NCI-H1048 (cell line): Measurements from ENCODE around the gene PLEKHO2.

ENCODE experiments used
- DNase-seq: peaks from one replicate; lab custom pipeline; 2025; lab: John Stamatoyannopoulos, UW

Gene PLEKHO2

DNA sequence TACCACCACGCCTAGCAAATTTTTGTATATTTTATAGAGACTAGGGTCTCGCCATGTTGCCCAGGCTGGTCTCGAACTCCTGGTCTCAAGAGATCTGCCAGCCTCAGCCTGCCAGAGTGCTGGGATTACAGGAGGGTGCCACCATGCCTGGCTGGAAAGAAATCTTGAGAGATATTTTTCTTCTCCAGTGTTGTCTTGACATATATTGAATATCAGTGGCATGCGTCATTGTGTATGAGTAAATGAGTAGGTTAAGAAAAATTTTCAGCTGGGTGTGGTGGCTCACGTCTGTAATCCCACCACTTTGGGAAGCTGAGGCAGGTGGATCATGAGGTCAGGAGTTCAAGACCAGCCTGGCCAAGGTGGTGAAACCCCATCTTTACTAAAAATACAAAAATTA lies 12.7 kb upstream of the PLEKHO2 start:
- no peak for DNase-seq

DNA sequence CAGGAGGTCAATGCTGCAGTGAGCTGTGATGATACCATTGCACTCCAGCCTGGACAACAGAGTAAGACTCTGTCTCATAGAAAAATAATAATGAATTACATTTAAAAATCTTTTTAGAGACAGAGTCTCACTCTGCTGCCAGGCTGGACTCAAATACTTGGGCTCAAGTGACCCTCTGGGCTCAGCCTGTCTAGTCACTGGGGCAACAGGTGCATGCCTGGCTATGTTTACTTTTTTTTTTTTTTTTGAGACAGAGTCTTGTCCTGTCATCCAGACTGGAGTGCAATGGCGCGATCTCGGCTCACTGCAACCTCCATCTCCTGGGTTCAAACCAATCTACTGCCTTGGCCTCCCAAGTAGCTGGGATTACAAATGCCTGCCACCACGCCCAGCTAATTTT lies 8.0 kb upstream of the PLEKHO2 start:
- DNase-seq, result no peak

DNA sequence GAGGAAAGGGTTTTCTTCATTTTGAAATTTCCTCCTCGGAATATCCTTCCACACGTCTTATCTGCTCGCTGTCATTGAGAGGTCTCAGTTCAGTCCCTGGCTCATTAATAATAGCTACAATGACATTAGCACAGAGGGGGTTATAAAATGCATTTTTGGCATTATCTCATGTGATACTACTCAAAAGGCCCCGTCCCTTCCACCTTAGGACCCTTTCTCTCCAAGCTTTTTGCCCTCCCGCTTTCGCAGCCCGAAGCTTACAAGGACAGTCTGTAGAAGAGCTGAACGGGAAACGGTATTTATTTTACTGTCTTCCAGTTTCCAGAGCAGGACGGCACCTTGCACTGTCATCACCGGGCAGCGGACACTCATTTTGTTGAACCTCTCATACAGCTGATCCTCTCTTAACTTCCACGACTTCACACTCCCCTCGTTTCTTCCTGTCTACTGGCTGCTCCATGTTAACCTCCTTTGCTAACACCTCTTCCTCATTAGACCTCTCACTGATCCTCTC lies 5.6 kb upstream of the PLEKHO2 start:
- no peak for DNase-seq

DNA sequence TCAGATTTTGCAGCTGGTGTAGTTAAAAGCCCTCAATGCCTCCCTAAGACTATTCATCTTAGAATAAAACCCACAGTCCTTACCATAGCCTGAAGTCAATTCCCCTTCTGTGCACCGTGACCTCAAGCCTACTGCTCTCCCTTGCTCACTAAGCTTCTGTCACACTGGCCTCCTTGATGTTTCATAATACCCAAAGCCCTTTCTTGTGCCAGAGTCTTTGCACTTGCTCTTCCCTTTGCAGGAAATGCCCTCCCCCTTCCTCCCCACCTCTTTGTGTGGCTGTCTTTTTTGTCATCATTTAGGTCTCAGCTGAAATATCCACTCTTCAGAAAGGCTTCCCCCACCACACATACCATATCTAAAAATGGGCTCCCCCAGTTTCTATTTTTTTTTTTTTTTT lies 4.2 kb upstream of the PLEKHO2 start:
- DNase-seq, result no peak

DNA sequence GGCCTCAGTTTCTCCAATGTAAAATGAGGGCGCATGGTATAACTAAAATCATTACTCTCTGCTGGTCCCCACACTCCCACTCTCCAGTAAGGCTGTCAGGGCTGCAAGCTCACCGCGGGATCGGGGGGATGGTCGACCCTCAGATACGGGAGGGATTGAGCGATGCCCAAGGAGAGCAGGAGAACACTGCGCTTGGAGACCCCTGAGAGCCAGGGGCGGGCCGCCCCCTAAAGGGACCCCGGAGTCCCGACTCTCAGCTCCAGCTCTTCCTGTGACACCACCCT lies 713 bp upstream of the PLEKHO2 start:
- DNase-seq, result no peak

DNA sequence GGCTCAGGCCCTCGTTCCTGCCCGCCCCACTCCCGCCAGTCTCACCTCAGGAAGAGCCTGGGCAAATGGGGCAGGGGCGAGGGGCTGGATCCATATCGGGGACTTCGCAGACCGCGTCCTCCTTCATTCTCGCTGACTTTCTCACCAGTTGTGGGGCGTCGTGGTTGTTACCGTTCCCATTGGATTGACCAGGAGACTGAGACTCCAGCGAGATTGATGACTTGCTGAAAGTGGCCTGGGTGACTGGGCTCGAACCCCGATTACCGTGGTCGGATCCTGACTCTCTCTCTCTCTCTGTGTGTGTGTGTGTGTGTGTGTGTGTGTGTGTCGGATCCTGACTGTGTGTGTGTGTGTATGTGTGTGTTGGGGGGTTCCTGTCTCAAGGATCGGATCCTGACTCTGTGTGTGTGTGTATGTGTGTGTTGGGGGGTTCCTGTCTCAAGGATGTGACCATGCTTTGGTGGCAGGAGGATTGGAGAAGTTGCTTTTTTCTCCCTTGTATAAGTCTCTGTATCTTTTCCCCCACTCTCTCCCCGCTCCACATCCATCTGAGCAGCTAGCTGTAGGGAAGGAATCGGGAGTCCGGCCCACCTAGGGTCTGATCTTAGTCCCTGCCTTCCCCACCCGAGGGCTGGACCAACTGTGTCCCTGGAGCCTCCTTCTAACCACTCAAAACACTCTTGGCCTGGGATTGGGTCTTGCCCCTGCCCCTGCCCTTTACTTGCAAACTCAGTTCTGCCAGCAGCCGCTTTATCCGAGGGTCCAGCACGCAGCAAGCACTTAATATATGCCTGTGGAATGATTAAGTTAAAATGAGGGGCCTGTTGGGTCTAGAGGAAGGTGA lies 603 bp downstream of the PLEKHO2 start:
- no peak for DNase-seq

DNA sequence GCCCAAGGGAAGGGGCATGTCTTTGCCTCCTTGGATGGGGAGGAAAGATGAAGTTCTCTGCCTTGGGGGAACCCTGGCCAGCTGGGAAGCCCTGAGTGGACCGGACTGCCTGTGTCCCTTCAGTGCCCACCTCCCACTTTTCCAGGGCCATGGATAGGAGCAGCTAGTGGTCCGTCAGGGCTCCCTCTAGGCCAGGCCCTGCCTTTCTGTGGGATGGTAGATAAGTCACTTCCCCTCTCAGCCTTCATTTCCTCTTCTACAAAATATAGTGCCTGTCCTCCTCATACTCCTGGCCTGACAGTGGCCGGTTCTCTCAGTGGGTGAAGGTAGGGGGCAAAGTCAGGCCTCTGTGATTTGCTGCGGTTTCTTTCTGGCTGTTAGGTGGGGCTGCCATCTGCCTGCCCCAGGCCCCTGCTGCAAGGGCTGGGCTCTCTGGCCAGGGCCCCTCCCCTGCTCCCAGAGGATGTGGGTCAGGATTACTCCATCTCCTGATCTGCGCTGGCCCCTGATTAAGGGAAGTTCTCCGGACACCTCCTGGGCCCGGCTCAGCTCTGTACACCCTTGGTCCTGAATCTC lies 1.4 kb downstream of the PLEKHO2 start:
- no peak for DNase-seq

DNA sequence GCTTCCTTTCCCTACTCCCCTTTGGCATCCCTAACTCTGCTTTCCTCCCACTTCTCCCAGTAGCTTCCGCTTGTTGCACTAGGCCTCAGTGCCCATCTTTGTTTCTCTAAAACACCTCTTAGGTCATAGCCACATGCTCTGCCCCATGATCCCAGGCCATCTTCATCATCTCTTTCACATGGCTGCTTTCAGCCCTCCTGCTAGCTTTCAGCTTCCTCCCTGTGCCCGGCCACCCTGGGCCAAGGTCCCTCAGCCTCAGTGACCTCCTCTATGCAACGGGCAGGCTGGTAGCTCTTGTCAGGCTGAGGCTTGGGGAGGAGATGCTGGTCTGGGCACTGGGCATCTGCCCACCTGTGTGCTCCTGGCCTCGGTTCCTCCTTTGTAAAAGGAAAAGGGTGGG lies 2.3 kb downstream of the PLEKHO2 start:
- no peak for DNase-seq

DNA sequence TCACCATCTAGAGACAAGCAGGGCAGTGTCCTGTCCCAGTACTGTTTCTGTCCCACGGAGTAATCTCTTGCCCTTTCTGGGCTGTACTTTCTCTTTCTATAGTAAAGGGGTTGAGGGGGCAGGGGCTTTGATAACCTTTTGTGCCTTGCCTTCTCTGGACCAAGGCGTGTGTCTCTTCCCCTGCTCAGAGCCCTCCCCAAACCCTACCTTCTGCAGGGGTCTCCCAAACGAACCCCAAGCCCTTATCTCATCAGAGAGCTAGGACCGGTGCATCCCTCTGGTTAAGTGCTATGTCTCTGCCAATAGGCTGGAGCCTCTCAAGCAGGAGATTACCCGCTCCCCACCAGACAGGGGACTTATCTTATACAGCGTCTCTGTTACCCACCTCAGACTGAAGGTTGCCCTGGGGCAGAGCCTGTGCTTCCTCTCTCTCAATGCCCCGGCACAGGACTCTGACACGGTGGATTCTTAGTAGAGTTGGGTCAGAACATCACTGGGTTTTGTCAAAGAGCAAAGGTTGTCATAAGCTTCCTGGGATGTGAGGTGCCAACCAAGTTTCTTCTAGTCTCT lies 2.9 kb downstream of the PLEKHO2 start:
- no peak for DNase-seq

DNA sequence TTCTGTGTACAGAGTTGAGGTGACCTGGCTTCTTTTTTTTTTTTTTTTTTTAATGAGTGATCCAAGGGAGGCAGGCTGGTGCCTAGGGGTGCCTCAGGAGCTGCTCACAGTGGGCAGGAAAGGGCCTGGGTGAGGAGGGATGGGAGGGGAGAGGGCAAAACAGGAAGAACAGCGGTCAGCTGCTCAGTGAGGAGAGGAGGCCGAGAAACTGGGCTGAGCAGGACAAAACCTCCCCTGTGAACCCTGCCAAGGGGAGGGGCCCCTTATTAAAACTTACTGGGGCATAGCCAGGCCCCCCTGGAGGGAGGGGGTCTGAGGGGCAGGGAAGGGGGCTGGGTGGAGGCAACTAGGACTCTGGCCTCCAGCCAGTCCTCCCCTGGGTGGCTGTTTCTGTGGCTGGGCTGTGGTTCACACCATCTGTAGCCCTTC lies 3.5 kb downstream of the PLEKHO2 start:
- no peak for DNase-seq

DNA sequence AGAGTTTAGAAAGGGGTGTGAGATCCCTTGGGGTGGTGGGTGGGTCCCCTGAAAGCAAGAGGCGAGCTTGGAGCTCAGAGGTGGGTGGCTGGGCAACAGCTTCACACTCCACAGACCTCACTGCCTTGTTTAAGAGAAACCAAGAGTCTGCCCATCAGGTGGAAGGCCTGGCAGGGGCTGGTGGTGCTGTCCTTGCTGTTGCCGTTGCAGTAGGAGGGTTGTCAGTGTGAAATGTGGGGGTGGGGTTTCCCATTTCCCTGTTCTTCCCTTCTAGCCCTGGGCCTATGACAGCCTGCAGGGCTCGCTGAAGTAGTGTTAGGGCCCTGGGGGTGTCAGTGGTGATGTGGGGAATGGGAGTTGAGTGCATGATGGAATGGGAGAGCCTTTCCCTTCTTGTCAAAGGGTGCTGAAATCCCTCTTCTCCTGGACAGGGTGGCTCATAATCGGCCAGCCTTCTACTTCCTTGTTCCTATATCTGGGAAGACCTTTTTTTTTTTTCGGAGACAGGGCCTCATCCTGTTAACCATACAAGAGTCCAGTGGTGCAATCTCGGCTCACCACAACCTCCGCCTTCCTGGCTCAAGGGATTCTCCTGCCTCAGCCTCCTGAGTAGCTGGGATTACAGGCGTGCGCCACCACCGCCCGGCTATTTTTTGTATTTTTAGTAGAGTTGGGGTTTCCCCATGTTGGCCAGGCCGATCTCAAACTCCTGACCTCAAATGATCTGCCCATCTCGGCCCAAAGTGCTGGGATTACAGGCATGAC lies 4.3 kb downstream of the PLEKHO2 start:
- no peak for DNase-seq

DNA sequence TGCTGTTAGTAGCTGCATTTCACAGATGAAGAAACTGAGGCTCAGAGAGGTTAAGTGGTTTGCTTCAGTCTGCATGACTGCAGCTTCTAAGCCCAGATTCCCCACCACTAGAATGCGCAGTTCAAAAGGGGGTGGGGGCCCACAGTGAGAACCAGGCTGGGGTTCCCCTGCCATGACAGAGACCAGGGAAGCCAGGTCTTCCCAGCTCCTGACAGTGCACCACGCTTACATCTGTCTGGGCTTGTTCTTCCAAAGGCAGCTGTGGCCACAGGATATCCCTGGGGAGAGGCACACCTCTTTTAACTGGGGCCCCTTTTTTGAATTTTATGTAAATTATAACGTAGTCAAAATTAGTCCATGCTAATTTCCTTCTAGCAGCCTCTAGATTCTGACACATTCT lies 5.3 kb downstream of the PLEKHO2 start:
- DNase-seq, result no peak

DNA sequence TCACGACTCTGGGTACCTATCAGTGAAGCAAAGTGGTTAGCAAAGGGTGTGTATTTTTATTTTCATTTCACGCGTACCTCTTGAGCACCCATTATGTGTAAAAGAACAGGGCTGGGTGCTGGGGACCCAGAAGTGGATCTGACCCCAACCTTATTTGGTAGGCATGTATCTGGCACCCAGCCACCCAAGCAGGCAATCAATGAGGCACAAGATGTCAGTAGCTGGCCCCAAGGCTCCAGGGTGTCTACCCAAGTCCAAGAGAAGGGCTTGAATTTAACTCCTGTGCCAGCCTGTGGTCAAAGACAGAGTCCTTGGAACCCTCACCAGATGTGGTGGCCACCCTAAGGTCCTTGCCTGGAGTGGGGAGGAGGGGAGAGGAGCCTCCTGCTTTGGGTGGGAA lies 5.7 kb downstream of the PLEKHO2 start:
- DNase-seq, result no peak

DNA sequence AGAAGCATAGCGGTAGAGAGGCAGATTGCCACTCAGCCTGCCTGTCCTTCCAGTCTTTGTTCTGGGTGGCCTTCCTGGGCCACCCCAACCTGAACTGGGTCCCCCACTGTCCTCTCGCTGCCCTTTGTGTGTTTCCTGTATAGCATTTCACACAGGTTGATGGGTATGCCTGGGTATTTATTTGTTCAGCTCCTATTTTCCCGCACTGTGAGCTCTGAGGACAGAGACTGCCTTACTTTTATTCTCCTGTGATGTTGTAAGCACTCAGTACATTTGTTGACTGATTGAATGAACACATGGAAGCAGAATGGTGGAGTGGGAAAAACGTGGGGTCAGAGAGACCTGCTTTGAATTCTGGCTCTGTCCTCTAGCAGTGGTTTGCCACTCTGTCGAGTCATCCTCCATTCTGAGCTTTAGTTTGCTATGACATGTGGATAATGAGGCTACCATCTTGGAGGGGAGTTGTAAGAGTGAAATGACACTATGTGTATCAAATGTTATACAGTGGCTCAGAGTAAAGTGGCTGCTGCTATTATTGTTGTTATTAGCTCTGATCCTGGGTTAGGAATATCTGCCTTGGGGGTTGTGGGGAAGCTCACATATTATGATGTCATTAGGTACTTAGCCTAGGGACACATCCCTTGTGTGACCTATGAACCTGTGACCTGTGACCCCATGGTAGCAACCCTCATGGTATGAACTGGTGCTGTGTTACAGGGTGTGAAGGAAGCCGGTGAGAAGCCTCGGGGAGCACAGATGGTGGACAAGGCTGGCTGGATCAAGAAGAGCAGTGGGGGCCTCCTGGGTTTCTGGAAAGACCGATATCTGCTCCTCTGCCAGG lies 6.4 kb downstream of the PLEKHO2 start:
- DNase-seq, result no peak

DNA sequence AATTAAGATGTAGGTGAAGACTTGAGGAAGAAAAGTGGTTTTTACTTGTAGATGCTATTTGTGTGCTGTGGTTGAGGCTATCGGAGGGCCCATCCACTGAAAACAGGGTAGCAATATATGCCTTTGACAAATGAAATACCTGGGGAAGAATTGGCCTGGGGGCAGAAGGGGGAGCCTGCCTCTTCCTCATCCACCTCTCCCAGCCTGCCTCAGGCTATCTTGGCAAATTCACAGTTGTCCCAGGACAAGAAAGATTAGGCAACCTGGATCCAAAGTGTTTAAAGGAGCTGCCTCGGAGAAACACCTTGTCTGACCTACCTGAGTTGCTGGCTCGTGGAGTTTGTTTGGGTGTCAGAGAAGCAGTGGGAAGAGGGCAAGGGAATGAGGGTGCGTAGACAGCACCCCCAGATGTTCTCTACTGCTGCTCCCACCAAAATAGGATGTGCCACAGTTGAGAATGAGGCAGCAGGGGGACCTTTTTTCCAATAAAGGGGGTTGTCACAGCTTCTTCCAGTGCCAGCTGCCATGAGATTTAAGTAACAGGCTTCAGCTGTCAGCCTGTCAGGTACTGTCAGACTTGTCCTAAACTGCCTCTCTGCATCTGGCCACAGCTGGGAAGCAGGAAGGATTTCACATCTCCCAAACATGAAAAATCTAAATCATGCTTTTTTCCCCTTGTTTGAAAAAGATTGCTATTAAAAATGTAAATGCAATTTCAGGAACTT lies 9.2 kb downstream of the PLEKHO2 start:
- no peak for DNase-seq

DNA sequence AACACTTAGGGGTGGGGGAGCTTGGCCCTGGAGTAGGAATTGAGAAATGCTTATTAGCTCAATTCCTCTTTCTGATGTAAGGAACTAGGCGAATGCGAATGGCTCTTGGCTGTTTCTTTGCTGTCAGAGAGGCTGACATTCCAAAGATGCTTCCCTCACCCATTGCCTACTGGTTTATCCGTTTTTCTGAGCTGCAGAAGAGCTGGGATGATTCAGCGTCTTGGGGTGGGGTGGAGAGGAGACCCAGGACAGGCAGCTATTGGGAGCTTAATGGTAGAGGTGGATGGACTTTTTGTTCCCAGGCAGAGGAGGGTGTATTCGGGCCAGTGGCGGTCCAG lies 9.8 kb downstream of the PLEKHO2 start:
- no peak for DNase-seq

DNA sequence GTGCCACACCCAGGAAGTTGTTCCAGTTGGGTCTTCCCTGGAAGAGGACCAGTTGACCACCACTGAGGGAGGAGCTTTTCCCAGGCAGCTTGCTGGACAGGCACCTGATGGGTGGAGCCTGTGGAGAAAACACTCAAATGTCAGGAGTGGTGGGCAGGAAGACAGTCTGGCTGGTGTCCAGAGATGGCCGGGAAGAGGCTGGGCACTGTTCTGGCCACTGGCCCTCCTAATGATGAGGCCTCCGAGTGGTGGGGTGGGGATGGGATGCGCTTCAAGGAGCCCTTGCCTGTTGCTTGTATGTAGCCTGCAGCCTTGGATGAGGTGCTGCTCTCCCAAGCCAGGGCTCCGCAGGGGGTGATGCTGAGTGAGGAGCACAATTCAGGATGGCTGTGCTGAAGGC lies 12.3 kb downstream of the PLEKHO2 start:
- DNase-seq, result no peak

DNA sequence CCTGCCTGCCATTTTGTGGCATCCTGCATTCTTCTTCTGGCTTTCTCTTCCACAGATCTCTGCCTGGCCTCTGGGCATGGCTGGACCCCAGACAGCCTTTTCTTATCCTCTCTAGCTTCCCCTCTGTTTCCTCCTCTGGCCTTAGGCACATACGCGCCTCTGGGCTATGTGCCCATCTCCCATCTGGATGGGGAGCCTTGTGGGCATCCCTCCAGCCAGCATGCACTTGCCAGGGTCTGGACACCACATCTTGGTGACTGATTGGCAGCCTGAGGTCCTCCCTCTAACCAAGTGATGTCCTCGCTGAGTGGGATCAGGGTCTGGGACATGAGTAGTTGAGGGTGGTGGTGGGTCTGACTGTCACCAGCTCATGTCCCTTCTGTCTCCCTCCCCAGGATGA lies 12.8 kb downstream of the PLEKHO2 start:
- no peak for DNase-seq

DNA sequence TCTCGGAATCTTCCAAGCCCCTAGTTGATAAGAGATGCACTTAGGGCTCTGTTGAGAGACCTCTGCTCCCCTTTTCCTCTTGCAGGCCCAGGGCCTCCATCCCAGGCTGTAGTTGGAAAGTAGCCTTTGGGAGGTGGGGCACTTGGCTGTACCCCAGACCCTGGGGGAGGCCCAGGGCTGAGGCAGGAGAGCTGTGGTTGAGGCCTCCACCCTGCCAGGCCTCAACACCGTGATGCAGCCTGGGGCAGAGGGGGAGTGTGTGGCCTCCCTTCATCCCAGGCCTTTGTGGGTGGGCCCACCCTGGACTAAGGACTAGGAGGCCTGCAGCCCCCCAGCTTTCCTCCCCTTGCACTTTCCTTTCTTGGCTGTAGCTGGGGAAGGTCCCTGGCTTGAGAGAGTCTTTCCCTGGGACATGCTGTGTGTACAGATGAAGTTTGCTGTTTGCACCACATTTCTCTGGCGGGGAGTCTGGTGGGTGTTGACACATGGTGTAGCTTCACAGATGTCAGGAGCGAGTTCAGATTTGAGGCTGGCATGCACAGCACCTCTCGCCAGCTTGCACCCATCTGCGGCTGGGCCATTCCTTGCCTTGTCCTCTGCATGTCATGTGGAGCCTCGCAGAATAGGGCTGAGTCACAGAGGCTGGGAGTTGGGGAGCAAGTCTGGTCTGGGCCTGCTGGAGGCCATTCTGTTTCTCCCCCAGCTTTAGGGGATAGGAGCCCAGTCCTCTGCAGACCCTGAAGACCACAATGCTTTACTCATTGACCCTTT lies 13.7 kb downstream of the PLEKHO2 start:
- DNase-seq, result no peak

DNA sequence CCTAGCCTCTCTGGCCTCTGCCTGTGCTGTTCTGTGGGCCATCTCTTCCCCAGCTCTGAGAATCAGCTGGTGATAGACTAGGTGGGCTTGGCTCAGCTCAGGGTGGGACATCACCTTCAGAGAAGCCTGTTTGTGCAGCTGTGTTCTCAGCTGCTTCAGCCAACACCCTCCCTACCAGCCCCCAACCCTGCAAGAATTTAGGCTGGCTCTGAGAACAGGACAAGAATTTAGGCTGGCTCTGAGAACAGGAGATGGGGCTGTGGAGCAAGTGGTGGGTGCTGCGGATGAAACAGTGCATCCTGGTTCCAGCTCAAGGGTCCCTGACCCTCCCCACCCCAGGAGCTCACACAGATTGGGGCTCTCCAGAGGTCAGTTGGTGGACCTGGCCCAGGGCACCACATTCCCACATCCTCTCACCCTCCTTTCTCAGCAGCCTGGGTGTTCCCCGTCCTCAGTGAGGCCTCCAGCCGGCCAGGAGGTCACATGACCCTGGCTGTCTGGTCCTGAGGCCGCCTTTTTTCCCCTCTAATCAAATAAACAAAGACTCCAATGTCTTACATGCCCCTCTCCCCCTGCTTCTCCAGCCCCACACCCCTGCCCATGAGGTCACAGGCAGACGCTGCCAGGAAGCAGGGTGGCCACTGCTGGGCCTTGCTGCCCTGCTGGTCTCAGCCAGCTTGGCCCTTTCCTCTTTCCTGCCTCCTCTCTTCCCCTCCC lies 14.9 kb downstream of the PLEKHO2 start:
- DNase-seq, result no peak
